Natural killer cell (primary cell): ENCODE measurements around the gene COL11A1. TPM values are rescaled to one million over a fixed set of nuclear protein-coding genes. Genes with fewer than 3 reads are reported as not detected.

Source experiments
- ATAC-seq, 3 donors: fragments of 150-1000 bp in 2 of 3; fragments of 200-7000 bp in 1 of 3; cut with Tn5 transposase; 1 replicate in 1 of 3; 2 replicates in 2 of 3; pipeline ENCODE4 v1.10.0; 2021; ENCODE audit warnings: mild to moderate bottlenecking in 2 of 3, moderate library complexity in 2 of 3
- DNase-seq, 2 donors: peaks; one replicate each; pipeline versions ENCODE4 v3.0.0 to v3.0.0-alpha.2; 2013 to 2021; ENCODE audit warnings: mixed read lengths in 1 of 2
- H3K27ac ChIP-seq: one replicate; pipeline ENCODE4 v1.5.1; 2013; ENCODE audit warnings: mild to moderate bottlenecking, low read length
- H3K27me3 ChIP-seq: one replicate; pipeline ENCODE4 v1.6.1; 2013; ENCODE audit warnings: low read length; ENCODE audit not compliant: control insufficient read depth, insufficient read depth
- H3K36me3 ChIP-seq: one replicate; pipeline ENCODE4 v1.6.1; 2013; ENCODE audit warnings: low read length; ENCODE audit not compliant: control insufficient read depth, insufficient read depth
- H3K4me1 ChIP-seq: one replicate; pipeline ENCODE4 v1.6.1; 2013; ENCODE audit warnings: low read length; ENCODE audit not compliant: control insufficient read depth, insufficient read depth
- H3K4me3 ChIP-seq: one replicate; pipeline ENCODE4 v1.5.1; 2013; ENCODE audit warnings: low read length
- H3K9me3 ChIP-seq: one replicate; pipeline ENCODE4 v1.6.1; 2013; ENCODE audit warnings: low read length; ENCODE audit not compliant: control insufficient read depth, insufficient read depth
- H3K27ac Mint-ChIP-seq, 2 donors: one replicate each; pipeline ENCODE4 v1.8.0; 2022; ENCODE audit warnings: mild to moderate bottlenecking in 2 of 2, mixed read lengths in 2 of 2, moderate library complexity in 1 of 2
- H3K27me3 Mint-ChIP-seq, 2 donors: one replicate each; pipeline ENCODE4 v1.8.0; 2022; ENCODE audit warnings: low read depth in 2 of 2, mixed read lengths in 2 of 2
- H3K36me3 Mint-ChIP-seq: one replicate; pipeline ENCODE4 v1.8.0; 2022; ENCODE audit warnings: mixed read lengths
- H3K4me1 Mint-ChIP-seq, 2 donors: one replicate each; pipeline ENCODE4 v1.8.0; 2022; ENCODE audit warnings: mixed read lengths in 2 of 2
- H3K4me3 Mint-ChIP-seq: one replicate; pipeline ENCODE4 v1.8.0; 2022; ENCODE audit warnings: mild to moderate bottlenecking, moderate library complexity, mixed read lengths
- H3K9me3 Mint-ChIP-seq, 2 donors: one replicate each; pipeline ENCODE4 v1.8.0; 2022; ENCODE audit warnings: mixed read lengths in 2 of 2
- CTCF ChIP-seq: fragments of 200-600 bp; IDR thresholded peaks from one replicate; pipeline ENCODE4 v1.8.0; 2022; ENCODE audit warnings: antibody characterized with exemption
- WGBS: methylation state at CpG from one replicate; pipeline ENCODE4 v1.1.7; 2013; ENCODE audit warnings: missing lambda C conversion rate; ENCODE audit not compliant: insufficient coverage; 5-methylcytosine and 5-hydroxymethylcytosine counted together
- intact Hi-C: fragments of 100-400 bp; cut with micrococcal nuclease; formaldehyde crosslinking; loops from one replicate; pipeline ENCODE4 v1.14.2; 2022
- total RNA-seq, 4 donors: library from RNA; stranded (reverse); fragments of 120-200 nt in 1 of 4; gene quantifications; one replicate each; pipeline versions ENCODE4 v1.2.3 to v1.2.4, GENCODE V29; 2013 to 2022

COL11A1 gene
- total RNA-seq, 3 donors from 2014 or later (not counting 1 experiment from before 2014, with no cell fraction given), result not detected

- H3K4me3 ChIP-seq, result no peak overlapping the region
- intact Hi-C loops, result no loop called here
- no peaks in the 10 kb centered on the region for H3K9me3 ChIP-seq
- Mint-ChIP-seq H3K27me3 (no peaks in the 10 kb centered on the region), H3K27ac (no peak overlapping the region), H3K4me1 (no peaks in the 10 kb centered on the region), H3K4me3 (no peak overlapping the region), H3K9me3 (peaks cover 7 to 8% of the 10 kb centered on the region in 2 donors), H3K36me3 (no peaks in the 10 kb centered on the region)
- no peaks in the 10 kb centered on the region for H3K4me1 ChIP-seq
- ATAC-seq, result no peak
- H3K27ac ChIP-seq, result no peak overlapping the region
- no peaks in the 10 kb centered on the region for H3K36me3 ChIP-seq
- no peak for TF ChIP-seq CTCF
- no peak for DNase-seq
- WGBS, result no CpG with 5 or more reads among the region's 2 CpGs
- H3K27me3 ChIP-seq, result no peaks in the 10 kb centered on the region
Observed at GRCh38 chr1:102961549-102961948, 146.8 kb downstream of the COL11A1 start.

DNA sequence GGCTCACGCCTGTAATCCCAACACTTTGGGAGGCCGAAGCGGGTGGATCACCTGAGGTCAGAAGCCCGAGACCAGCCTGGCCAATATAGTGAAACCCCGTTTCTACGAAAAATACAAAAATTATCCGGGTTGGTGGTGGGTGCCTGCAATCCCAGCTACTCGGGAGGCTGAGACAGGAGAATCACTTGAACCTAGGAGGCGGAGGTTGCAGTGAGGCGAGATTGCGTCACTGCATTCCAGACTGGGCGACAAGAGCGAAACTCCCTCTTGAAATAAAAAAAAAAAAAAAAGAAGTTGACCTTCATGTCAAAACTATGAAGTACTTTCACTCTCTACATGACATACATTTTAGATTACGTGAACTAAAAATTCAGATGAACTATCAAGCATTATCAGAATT is 153.7 kb downstream of the COL11A1 start:
- Mint-ChIP-seq H3K4me1 (no peaks in the 10 kb centered on the region), H3K27ac (no peak overlapping the region), H3K36me3 (no peaks in the 10 kb centered on the region), H3K27me3 (no peaks in the 10 kb centered on the region), H3K9me3 (peaks cover 4 to 5% of the 10 kb centered on the region in 2 donors), H3K4me3 (no peak overlapping the region)
- Histone ChIP-seq H3K27ac (no peak overlapping the region), H3K36me3 (no peaks in the 10 kb centered on the region), H3K4me1 (no peaks in the 10 kb centered on the region), H3K9me3 (no peaks in the 10 kb centered on the region), H3K27me3 (no peaks in the 10 kb centered on the region), H3K4me3 (no peak overlapping the region)
- WGBS, result 90% methylated on average over 14 of the region's 14 CpGs
- no peak for TF ChIP-seq CTCF
- no peak for DNase-seq
- ATAC-seq, result no peak
- intact Hi-C loops, result no loop called here

GRCh38 chr1:102952400-102952799 is 155.9 kb downstream of the COL11A1 start:
- intact Hi-C loops, result no loop called here
- H3K27me3 Mint-ChIP-seq, result no peaks in the 10 kb centered on the region
- H3K27ac Mint-ChIP-seq, result no peak overlapping the region
- H3K36me3 ChIP-seq, result no peaks in the 10 kb centered on the region
- no peak overlapping the region for H3K4me3 ChIP-seq
- H3K36me3 Mint-ChIP-seq, result no peaks in the 10 kb centered on the region
- TF ChIP-seq CTCF, result no peak
- no peak overlapping the region for H3K4me3 Mint-ChIP-seq
- no peaks in the 10 kb centered on the region for H3K4me1 Mint-ChIP-seq
- no peak for DNase-seq
- no peaks in the 10 kb centered on the region for H3K27me3 ChIP-seq
- no peaks in the 10 kb centered on the region for H3K9me3 ChIP-seq
- peaks cover 0 to 5% of the 10 kb centered on the region in 2 donors for H3K9me3 Mint-ChIP-seq
- no peak overlapping the region for H3K27ac ChIP-seq
- H3K4me1 ChIP-seq, result no peaks in the 10 kb centered on the region
- ATAC-seq, result no peak

DNA sequence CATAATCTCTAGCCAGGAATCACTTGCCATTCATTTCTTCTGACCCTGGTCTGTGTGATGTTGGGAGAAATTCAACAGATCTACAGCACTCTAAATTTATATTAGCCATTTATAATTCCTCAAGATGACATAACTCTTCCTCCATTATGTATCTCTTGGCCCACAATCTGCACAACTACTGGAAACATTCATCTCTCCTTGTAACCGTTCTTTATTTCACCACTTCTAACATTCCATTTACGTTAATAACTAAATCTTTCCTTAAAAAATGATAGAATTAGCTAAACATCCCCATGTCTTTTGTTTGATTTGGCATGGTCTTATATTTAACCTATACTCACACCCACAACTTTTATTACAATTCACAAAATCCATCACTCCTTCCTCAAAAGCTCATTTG is 166.0 kb downstream of the COL11A1 start:
- no peak for ATAC-seq
- no peaks in the 10 kb centered on the region for H3K9me3 ChIP-seq
- intact Hi-C loops, result no loop called here
- TF ChIP-seq CTCF, result no peak
- WGBS, result 90% methylated on average over 2 of the region's 2 CpGs
- peaks cover 6 to 12% of the 10 kb centered on the region in 2 donors for H3K9me3 Mint-ChIP-seq
- DNase-seq, result no peak
- H3K36me3 ChIP-seq, result no peaks in the 10 kb centered on the region
- H3K4me3 ChIP-seq, result no peak overlapping the region
- no peaks in the 10 kb centered on the region for H3K27me3 Mint-ChIP-seq
- H3K36me3 Mint-ChIP-seq, result no peaks in the 10 kb centered on the region
- no peaks in the 10 kb centered on the region for H3K27me3 ChIP-seq
- H3K27ac Mint-ChIP-seq, result no peak overlapping the region
- H3K4me1 ChIP-seq, result no peaks in the 10 kb centered on the region
- no peaks in the 10 kb centered on the region for H3K4me1 Mint-ChIP-seq
- no peak overlapping the region for H3K4me3 Mint-ChIP-seq
- no peak overlapping the region for H3K27ac ChIP-seq
